Osteocyte (in vitro differentiated cells): Measurements from ENCODE around the gene ASNSD1. TPM values are rescaled to one million over a fixed set of nuclear protein-coding genes. Genes with fewer than 3 reads are reported as not detected.
A peak's percentile ranks its signal among the peaks of the same experiment; 100 is the strongest.

Source experiments
- DNase-seq: peaks from one replicate; pipeline ENCODE4 v3.0.0; 2021; ENCODE audit warnings: mixed read lengths; ENCODE audit not compliant: unreplicated experiment; ENCODE audit errors: extremely low spot score
- H3K27ac Mint-ChIP-seq: one replicate; pipeline ENCODE4 v1.8.0; 2021; ENCODE audit warnings: mild to moderate bottlenecking, mixed read lengths; ENCODE audit not compliant: unreplicated experiment
- H3K27me3 Mint-ChIP-seq: one replicate; pipeline ENCODE4 v1.8.0; 2021; ENCODE audit warnings: mixed read lengths; ENCODE audit not compliant: unreplicated experiment
- H3K36me3 Mint-ChIP-seq: one replicate; pipeline ENCODE4 v1.8.0; 2021; ENCODE audit warnings: mixed read lengths; ENCODE audit not compliant: unreplicated experiment
- H3K4me1 Mint-ChIP-seq: one replicate; pipeline ENCODE4 v1.8.0; 2021; ENCODE audit warnings: mixed read lengths; ENCODE audit not compliant: unreplicated experiment
- H3K4me3 Mint-ChIP-seq: one replicate; pipeline ENCODE4 v1.8.0; 2021; ENCODE audit warnings: mild to moderate bottlenecking, moderate library complexity, mixed read lengths; ENCODE audit not compliant: unreplicated experiment
- H3K9me3 Mint-ChIP-seq: one replicate; pipeline ENCODE4 v1.8.0; 2021; ENCODE audit warnings: mixed read lengths; ENCODE audit not compliant: unreplicated experiment
- total RNA-seq: library from RNA; stranded (reverse); gene quantifications from 2 replicates; pipeline ENCODE4 v1.2.1, GENCODE V29; 2021
- TF ChIP-seq, protein P1 (sequence below): fragments of 200-600 bp; sonication (generic); IDR thresholded peaks from 2 replicates; pipeline ENCODE4 v1.5.0; 2021; ENCODE audit warnings: antibody characterized with exemption, mild to moderate bottlenecking, moderate library complexity

Gene ASNSD1
- total RNA-seq, 1 donor from 2014 or later: 46.0 TPM

DNA sequence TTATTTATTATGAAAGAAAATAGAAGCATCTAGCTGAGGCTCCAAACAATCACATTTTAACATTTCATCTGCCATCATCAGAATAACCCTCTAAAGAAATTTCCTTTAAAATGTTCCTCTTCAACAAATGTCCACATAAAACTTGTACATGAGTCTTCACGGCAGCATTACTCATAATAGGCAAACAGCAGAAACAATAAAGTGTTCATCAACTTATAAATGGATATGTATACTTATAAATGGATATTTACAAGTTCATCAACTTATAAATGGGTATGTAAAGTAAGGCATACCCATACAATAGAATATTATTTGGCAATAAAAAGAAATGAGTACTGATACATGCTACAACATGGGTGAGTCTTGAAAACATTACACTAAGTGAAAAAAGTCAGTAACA lies 33.5 kb upstream of the ASNSD1 start:
- H3K27me3 Mint-ChIP-seq: no peaks in the 10 kb centered on the region
- DNase-seq: no peak
- no peak overlapping the region for H3K4me3 Mint-ChIP-seq
- TF ChIP-seq, protein P1, sequence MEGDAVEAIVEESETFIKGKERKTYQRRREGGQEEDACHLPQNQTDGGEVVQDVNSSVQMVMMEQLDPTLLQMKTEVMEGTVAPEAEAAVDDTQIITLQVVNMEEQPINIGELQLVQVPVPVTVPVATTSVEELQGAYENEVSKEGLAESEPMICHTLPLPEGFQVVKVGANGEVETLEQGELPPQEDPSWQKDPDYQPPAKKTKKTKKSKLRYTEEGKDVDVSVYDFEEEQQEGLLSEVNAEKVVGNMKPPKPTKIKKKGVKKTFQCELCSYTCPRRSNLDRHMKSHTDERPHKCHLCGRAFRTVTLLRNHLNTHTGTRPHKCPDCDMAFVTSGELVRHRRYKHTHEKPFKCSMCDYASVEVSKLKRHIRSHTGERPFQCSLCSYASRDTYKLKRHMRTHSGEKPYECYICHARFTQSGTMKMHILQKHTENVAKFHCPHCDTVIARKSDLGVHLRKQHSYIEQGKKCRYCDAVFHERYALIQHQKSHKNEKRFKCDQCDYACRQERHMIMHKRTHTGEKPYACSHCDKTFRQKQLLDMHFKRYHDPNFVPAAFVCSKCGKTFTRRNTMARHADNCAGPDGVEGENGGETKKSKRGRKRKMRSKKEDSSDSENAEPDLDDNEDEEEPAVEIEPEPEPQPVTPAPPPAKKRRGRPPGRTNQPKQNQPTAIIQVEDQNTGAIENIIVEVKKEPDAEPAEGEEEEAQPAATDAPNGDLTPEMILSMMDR: no peak
- H3K27ac Mint-ChIP-seq: no peak overlapping the region
- H3K4me1 Mint-ChIP-seq: peaks cover 30% of the 10 kb centered on the region
- H3K9me3 Mint-ChIP-seq: no peaks in the 10 kb centered on the region
- H3K36me3 Mint-ChIP-seq: no peaks in the 10 kb centered on the region

DNA sequence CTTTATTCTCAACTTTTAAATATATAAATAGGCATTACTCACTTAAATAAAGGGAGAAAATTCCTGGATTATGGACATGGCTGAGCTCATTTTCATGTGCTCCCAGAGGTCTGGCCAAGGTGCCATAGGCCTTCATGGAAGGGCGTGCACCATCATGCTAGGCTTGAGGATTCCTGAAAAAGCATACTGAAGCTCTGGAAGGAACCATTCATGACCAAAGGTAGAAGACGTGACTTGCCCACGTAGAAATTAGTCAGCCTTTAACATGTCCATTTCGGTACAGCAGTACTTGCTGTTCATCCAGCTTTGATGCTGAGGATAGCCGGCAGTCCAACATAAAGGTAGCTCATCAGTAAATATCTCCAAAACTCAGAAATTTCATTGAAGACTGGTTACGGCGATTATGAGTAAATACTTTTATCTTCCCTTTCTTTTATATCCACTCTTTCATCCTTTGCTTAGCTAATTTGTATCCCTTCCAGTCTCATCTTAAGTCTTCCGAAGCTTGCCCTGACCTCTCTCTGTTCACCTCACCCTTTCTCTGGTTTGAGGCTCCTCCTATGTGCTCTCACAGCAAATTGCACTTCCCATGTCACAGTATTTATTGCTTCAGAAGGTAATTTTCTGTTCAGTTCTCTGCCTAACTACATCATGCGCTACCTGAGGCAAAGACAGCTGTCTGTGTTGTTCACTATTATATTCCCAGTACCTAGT lies 32.3 kb upstream of the ASNSD1 start:
- Mint-ChIP-seq H3K27me3 (no peaks in the 10 kb centered on the region), H3K27ac (peak overlapping the region; percentile 86), H3K9me3 (no peaks in the 10 kb centered on the region), H3K36me3 (no peaks in the 10 kb centered on the region), H3K4me1 (peaks cover 30% of the 10 kb centered on the region), H3K4me3 (no peak overlapping the region)
- TF ChIP-seq, protein P1: no peak
- DNase-seq: no peak

DNA sequence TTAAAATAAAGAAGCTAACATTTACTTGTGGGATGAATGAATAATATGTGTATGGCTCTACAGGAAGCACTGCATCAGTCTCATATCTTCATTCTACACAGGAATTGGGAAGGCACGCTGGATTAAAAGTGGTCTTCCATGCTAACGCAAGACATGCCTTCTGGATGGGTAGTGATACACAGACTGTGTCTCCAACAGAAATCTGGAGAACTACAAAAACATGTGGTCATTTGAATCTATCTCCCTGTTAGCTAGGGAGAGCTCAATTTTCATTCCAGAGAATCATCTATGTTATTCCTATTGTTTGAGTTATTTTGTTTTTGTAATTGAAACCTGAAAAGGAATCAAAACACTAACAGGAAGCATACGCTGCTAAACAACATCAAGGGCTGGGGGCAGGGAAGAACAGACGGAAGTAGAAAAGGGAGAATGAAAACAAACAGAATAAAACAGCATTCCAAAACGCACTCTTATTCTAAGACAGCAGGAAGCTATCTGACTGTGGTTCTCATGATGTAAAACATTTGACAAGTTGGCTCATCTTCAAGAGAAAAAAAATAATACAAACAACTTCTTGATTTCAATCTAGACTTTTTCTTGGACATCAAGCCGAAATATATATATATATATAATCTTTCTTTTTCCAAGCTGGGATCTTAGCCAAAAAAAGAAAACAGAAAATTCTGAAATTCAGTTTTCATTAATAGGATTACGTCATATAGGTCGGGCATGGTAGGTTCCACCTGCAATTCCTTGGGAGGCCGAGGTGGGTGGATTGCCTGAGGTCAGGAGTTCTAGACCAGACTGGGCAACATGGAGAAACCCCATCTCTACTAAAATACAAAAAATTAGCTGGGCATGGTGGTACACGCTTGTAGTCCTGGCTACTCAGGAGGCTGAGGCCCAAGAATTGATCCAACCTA lies 31.5 kb upstream of the ASNSD1 start:
- Mint-ChIP-seq H3K27ac (peak overlapping the region; percentile 86), H3K4me3 (no peak overlapping the region)
- DNase-seq: no peak

DNA sequence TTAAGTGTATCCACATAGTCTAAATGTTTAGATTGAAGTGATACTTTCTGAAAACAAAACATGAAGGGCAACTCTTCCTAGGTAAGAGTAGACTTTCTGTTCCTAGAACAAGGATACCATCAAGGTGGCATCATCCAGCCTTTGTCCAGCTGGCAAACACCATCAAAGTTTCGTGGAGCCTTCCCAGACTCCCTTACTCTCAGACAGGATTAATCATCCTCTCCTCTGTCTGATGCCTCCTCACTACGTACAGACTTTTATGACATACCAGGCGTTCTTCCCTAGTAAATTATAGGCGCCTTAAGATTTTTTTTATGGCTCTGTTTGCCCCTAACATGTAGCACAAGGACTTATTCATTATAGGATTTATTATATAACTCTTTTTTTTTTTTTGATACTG lies 29.4 kb upstream of the ASNSD1 start:
- H3K4me1 Mint-ChIP-seq: peaks cover 25% of the 10 kb centered on the region
- DNase-seq: no peak
- no peak overlapping the region for H3K27ac Mint-ChIP-seq
- no peaks in the 10 kb centered on the region for H3K36me3 Mint-ChIP-seq
- TF ChIP-seq, protein P1: no peak
- H3K27me3 Mint-ChIP-seq: no peaks in the 10 kb centered on the region
- no peak overlapping the region for H3K4me3 Mint-ChIP-seq
- no peaks in the 10 kb centered on the region for H3K9me3 Mint-ChIP-seq

More for the DNA sequence above, 31.5 kb upstream of the ASNSD1 start:
- TF ChIP-seq, protein P1: no peak
- no peaks in the 10 kb centered on the region for H3K9me3 Mint-ChIP-seq
- no peaks in the 10 kb centered on the region for H3K36me3 Mint-ChIP-seq
- no peaks in the 10 kb centered on the region for H3K27me3 Mint-ChIP-seq
- peaks cover 25% of the 10 kb centered on the region for H3K4me1 Mint-ChIP-seq

DNA sequence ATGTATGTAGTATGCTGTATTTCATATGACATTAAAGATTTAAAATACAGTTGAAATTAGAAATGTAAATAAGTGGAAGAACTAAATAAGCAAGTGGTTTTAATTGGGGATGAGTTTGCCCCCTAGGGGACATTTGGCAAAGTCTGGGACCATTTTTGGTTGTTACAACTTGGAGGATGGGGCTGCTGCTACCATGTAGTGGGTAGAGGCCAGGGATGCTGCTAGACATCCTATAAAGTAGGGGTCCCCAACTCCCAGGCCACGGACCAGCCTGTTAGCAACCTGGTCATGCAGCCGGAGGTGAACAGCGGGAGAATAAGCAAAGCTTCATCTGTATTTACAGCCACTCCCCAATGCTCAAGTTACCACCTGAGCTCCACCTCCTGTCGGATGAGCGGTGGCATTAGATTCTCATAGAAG lies 27.9 kb upstream of the ASNSD1 start:
- no peaks in the 10 kb centered on the region for H3K9me3 Mint-ChIP-seq
- H3K27me3 Mint-ChIP-seq: no peaks in the 10 kb centered on the region
- no peaks in the 10 kb centered on the region for H3K36me3 Mint-ChIP-seq
- peaks cover 19% of the 10 kb centered on the region for H3K4me1 Mint-ChIP-seq
- no peak for DNase-seq
- TF ChIP-seq, protein P1: peak; percentile 36
- H3K4me3 Mint-ChIP-seq: no peak overlapping the region
- no peak overlapping the region for H3K27ac Mint-ChIP-seq
